SHP77 treated with DMSO at 0.1 percent for 48 hours (cell line): Measurements from ENCODE around the gene PCDHB4.
"Not testable (repeated sequence)": the region's sequence is repeated elsewhere in the genome, so short reads cannot be mapped to it uniquely, and the experiment has no call there.

Source experiments
- DNase-seq: peaks from one replicate; lab custom pipeline; 2025; lab: John Stamatoyannopoulos, UW

The PCDHB4 gene

DNA sequence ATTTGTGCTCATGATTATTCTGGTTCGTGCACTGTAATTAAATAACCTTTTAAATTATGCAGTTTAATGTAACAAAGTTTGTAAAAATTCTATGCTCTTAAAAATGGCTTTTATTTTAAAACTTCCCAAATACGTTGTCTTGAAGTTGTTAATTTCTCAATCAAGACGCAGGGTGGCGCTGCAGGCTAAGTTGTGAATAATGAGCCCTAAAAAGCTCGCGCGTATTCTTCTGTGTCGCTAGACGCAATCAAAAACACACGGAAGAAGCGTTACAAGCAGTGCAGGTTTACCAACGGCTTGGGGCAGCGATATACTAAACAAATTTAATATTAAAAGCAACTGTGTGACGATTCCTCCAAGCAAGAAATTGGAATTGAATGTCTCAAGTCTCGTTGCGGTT is at the start of gene PCDHB4:
PCDHB4 (plus strand) TSS at position 256 of the 400 bp plus-strand sequence. CDS start 181 bp downstream, outside the sequence.
- DNase-seq, result no peak

- DNase-seq, result no peak
Measured at GRCh38 chr5:141077826-141078225, 43.8 kb upstream of the PCDHB4 start.

- DNase-seq, result no peak
Measured at GRCh38 chr5:141082228-141082627, 39.4 kb upstream of the PCDHB4 start.

DNA sequence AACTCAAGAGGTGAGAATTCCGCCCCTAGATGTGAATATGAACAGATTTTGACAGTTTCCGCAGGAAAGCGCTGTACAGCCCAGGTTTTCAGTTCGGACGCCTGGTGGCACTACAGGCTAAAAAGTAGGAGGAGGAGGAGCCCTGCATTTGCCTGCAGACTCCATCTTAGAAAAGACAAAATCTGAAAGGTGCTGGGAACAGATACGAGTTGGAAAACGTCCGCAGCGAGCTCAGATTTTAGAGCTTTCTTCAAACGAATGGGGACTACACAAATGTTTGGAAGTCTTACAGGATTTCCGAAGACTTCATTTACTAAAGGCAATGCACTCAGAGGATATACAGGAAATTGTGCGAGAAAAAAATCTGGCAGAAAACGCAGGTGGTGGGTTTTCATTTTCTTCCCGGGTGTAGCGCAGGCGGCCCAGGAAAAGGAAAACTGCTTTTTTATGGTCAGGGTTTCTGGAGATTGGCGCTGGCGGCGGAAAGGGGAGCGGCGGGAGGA is 37.1 kb upstream of the PCDHB4 start:
- DNase-seq, result peak; percentile 28

DNA sequence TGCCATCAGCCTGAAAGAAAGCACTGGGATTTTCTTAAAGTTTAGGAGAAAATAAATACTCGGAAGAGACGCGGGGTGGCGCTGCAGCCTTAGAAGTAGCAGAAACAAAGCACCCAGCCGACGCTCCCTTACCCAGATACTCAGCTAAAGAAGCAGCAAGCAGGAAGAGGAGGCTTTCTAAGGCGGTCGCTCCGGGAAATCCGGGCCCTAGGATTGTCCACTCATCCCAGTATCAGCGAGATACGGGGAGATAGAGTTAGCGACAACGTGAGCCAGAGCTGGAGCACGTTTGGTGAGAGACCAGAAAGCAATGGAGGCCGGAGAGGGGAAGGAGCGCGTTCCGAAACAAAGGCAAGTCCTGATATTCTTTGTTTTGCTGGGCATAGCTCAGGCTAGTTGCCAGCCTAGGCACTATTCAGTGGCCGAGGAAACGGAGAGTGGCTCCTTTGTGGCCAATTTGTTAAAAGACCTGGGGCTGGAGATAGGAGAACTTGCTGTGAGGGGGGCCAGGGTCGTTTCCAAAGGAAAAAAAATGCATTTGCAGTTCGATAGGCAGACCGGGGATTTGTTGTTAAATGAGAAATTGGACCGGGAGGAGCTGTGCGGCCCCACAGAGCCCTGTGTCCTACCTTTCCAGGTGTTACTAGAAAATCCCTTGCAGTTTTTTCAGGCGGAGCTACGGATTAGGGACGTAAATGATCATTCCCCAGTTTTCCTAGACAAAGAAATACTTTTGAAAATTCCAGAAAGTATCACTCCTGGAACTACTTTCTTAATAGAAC is 26.9 kb upstream of the PCDHB4 start, which contains the start of gene PCDHB2:
PCDHB2 (plus strand) TSS at position 135 of the 782 bp plus-strand sequence; CDS start at position 311, 176 bp downstream.
- DNase-seq, result peak; percentile 73

DNA sequence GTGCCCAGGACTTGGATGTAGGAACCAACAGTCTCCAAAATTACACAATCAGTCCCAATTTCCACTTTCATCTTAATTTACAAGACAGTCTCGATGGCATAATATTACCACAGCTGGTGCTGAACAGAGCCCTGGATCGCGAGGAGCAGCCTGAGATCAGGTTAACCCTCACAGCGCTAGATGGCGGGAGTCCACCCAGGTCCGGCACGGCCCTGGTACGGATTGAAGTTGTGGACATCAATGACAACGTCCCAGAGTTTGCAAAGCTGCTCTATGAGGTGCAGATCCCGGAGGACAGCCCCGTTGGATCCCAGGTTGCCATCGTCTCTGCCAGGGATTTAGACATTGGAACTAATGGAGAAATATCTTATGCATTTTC is 26.4 kb upstream of the PCDHB4 start:
- DNase-seq, result no peak

DNA sequence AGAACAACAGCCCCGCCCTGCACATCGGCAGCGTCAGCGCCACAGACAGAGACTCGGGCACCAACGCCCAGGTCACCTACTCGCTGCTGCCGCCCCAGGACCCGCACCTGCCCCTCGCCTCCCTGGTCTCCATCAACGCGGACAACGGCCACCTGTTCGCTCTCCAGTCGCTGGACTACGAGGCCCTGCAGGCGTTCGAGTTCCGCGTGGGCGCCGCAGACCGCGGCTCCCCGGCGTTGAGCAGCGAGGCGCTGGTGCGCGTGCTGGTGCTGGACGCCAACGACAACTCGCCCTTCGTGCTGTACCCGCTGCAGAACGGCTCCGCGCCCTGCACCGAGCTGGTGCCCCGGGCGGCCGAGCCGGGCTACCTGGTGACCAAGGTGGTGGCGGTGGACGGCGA is 25.4 kb upstream of the PCDHB4 start:
- DNase-seq, result not testable (repeated sequence)

GRCh38 chr5:141096586-141096985 is 25.0 kb upstream of the PCDHB4 start:
- not testable (repeated sequence) for DNase-seq

DNA sequence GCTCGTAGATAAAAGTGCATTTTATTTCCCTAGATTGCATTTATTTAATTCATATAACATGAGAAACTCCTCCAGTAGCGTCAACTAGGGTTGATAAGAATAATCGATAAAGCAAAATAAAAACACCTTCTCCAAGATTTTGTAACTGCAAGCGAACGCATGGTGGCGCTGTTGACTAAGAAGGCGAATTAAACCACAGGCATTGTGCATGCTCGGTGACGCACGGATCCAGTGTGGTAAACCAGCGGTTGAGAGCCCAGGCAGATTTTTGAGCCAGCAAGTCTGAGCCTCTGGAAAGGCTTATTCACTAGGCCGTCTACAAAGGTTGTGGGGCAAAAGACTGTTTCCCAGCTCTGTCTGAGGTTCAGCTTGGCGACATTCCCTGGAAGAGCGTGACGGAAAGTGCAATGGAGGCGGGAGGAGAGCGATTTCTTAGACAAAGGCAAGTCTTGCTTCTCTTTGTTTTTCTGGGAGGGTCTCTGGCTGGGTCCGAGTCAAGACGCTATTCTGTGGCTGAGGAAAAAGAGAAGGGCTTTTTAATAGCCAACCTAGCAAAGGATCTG is 21.3 kb upstream of the PCDHB4 start, which contains the start of gene PCDHB3:
PCDHB3 (plus strand) TSS at position 231 of the 563 bp plus-strand sequence; CDS start at position 408, 177 bp downstream.
- no peak for DNase-seq

DNA sequence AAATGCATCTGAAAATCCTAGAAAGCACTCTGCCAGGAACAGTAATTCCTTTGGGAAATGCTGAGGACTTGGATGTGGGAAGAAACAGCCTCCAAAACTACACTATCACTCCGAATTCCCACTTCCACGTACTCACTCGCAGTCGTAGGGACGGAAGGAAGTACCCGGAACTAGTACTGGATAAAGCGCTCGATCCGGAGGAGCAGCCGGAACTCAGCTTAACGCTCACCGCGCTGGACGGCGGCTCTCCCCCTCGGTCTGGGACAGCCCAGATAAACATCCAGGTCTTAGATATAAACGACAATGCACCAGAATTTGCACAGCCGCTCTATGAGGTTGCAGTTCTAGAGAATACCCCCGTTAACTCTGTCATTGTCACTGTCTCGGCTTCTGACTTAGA is 20.6 kb upstream of the PCDHB4 start:
- DNase-seq, result no peak

GRCh38 chr5:141102070-141102469 is 19.5 kb upstream of the PCDHB4 start:
- DNase-seq, result not testable (repeated sequence)

DNA sequence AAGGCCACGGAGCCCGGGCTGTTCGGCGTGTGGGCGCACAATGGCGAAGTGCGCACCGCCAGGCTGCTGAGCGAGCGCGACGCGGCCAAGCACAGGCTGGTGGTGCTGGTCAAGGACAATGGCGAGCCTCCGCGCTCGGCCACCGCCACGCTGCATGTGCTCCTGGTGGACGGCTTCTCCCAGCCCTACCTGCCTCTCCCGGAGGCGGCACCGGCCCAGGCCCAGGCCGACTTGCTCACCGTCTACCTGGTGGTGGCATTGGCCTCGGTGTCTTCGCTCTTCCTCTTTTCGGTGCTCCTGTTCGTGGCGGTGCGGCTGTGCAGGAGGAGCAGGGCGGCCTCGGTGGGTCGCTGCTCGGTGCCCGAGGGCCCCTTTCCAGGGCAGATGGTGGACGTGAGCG is 19.1 kb upstream of the PCDHB4 start:
- not testable (repeated sequence) for DNase-seq

DNA sequence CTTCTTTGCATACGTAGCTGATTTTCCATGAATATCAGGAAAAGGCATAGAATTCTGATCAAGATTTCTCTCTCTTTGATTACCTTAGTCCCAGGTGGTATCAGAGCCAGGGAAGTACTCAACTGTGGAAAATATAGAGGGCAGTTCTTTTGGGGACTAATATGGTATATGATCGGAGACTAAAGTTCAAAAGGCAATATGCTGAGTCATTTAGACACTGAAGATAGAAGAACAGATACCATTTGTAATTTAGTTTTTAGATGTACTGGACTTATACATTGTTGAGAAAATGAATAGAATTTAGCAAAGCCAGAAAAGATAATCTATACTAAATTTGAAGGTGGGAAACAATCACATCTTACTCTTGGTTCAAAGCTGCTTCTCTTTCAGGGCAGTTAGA is 16.3 kb upstream of the PCDHB4 start:
- no peak for DNase-seq

GRCh38 chr5:141119250-141119649 is 2.4 kb upstream of the PCDHB4 start:
- no peak for DNase-seq

DNA sequence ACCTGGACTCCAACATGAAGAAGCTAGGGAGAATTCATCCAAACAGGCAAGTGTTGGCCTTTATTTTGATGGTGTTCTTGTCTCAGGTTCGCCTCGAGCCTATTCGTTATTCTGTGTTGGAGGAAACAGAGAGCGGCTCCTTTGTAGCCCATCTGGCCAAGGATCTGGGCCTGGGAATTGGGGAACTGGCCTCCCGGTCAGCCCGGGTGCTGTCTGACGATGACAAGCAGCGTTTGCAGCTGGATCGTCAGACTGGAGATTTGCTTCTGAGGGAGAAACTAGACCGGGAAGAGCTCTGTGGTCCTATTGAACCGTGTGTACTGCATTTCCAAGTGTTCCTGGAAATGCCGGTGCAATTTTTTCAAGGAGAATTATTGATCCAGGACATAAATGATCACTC is 367 bp downstream of the PCDHB4 start:
- no peak for DNase-seq

- DNase-seq, result not testable (repeated sequence)
Measured at GRCh38 chr5:141123396-141124135, 1.9 kb downstream of the PCDHB4 start.

DNA sequence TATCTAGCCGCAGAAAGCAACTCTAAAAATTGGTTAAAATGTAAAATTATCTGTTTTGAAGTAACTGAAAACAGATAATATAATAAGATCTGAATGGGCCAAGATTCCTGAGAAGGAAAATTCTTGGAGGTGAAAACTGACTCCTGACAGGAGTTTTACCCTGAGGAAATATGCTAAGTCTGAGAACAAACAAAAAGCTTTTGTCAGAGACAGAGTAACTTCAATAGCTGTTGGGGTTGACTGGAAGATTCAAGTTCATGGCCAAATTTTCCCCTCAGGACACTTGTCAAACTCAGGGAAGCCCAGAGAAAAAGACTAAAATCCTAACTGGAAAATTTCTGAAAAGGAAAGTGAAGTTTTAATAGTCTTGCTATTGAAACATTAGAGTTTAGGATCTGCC is 5.7 kb downstream of the PCDHB4 start:
- no peak for DNase-seq

DNA sequence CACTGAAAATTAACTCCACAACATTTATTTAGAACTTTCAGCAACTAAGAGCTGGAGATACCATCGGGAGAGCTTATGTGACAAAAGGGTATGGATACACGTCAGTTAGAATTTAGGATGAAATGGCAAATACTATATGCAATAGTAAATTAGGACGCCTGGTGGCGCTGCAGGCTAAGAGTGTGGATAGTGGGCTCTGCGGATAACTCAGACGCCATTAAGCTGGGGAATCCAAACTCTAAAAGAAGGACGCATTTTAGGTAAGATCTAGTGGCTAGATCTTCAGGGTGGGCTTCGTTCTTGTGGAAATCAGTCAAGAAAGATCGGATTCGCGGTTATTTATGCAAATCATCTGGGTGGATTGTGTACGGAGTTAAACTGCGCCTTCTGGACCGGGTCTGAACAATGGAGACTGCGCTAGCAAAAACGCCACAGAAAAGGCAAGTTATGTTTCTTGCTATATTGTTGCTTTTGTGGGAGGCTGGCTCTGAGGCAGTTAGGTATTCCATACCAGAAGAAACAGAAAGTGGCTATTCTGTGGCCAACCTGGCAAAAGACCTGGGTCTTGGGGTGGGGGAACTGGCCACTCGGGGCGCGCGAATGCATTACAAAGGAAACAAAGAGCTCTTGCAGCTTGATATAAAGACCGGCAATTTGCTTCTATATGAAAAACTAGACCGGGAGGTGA is 13.6 kb downstream of the PCDHB4 start, which contains the start of gene PCDHB5:
PCDHB5 (plus strand) TSS at position 177 of the 688 bp plus-strand sequence; CDS start at position 406, 229 bp downstream.
- DNase-seq, result peak; percentile 52

- no peak for DNase-seq
Measured at GRCh38 chr5:141135718-141136266, 14.2 kb downstream of the PCDHB4 start.

GRCh38 chr5:141137346-141137745 is 15.7 kb downstream of the PCDHB4 start:
- DNase-seq, result not testable (repeated sequence)

DNA sequence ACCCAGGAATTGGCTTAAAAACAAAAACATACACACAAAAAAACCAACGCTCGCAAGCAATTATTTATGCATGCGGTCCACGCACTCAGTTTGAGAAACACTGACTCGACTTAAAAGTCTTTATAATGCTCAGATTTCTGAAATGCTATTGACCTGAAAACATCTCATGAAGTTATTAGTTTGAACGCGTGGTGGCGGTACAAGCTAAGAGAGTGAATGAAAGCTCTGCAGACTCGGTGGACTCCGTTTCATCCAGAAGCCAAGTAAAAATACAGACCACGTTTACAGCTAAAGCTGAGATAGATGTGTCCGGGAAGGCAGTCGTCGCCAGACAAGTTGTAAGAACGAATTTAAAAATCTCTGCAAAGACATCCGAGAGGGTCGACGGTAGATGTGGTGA is 28.2 kb downstream of the PCDHB4 start, which contains the start of gene PCDHB6:
PCDHB6 (plus strand) TSS at position 246 of the 400 bp plus-strand sequence. CDS start 201 bp downstream, outside the sequence.
- DNase-seq, result no peak
